HG02610 (cell line): ENCODE measurements around the gene AAK1.
"Not testable (repeated sequence)": the region's sequence is repeated elsewhere in the genome, so short reads cannot be mapped to it uniquely, and the experiment has no call there.

Experiments used
- ATAC-seq: cut with Tn5 transposase; IDR thresholded peaks from one replicate; pipeline ENCODE4 v1.9.1; 2021; ENCODE audit warnings: mild to moderate bottlenecking, moderate library complexity; ENCODE audit not compliant: unreplicated experiment

AAK1 gene

DNA sequence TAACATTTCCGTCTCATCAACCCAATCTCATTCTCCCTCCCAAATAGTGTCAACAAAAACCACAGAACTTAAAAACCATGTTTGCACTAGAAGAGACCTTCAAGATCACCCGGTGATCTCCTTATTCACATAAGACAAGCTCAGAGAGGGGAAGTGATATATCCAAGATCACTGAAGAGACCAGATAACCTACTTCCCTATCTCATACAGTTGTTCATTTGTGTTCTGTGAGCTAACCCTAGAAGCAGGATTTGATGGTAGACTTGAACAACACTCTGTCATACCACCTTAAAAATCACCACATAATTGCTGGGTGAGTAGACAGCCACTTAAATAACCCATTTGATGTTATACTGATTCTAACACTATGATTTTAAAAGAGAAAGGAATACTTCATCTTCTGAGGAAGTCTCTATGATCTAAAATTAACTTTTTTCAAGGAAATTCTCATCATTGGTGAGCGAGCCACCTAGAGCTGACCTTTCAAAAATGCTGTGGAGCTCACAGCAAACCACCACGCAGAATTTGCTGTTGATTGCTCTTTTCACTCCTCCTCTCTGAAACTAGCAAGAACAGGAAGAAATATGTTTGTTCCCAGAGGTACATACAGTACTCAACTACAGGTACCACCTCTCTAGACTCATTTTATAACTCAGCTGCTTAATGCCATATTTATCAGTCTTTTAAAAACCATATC, 15.1 kb downstream of the AAK1 start:
- ATAC-seq = peak; percentile 54

DNA sequence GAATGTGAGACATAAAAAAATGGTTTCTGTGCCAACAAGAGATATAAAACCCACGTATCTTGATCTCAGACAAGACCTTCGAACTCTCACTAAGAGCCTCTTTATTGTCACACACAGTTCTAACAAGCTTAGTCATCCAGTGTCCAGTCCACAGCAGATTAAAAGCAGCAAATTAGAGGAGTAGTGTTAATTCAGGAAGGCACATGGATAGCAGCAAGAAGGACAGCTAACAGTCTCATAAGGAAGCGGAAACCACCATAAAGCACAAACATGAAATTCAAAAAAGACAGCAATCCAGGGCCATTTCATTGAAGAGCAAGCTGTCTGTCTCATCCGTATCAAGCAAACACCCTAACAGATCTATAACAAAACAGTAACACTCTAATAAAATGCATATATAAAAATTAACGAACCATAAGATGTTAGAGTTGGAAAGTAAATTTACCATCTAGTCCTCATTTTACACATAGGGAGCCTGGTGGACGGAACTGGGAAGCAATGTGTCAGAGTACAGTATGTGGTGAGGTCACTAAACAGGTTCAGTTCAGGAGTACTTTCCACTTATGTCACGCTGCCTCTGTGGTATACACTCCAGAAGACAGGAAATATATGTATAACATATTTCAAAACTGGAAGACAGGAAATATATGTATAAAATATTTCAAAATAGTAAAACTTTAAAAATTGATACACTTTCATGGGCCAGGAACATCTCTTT, 18.3 kb downstream of the AAK1 start:
- no peak for ATAC-seq

DNA sequence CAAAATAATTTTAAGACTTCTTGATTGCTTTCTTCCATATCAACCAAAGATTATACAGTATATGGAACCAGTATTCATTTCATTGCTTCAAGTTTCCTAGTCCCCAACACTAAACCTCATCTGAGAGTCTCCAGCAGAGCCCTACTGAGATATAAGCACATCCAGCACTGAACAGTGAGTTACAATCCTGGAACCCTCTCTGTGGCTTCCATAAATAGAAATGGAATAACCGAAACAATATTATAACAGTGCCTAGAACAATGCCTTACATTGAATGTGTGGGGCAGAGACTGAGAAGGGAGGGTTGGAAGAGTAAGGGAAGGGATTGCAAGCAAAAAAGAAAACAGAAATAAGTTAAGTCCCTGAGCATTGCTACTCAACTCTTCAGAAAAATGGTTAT, 18.9 kb downstream of the AAK1 start:
- ATAC-seq = no peak

DNA sequence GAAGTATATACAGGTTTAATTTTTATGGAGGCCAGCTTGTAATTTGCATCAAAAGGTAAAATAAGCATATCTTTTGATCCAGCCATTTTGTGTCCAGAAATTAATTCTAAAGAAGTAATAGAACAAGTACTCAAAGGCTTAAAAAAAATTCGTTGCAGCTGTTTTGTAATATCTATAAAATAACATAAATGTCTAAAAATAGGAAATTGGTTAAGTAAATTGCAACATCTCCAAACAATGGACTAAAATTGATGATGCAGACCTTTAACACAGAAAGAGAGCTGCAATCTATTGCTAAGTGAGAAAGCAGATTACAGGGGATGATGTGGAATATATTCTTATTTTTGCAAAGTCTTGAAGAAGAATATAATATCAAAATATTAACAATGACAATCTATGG, 19.4 kb downstream of the AAK1 start:
- no peak for ATAC-seq

DNA sequence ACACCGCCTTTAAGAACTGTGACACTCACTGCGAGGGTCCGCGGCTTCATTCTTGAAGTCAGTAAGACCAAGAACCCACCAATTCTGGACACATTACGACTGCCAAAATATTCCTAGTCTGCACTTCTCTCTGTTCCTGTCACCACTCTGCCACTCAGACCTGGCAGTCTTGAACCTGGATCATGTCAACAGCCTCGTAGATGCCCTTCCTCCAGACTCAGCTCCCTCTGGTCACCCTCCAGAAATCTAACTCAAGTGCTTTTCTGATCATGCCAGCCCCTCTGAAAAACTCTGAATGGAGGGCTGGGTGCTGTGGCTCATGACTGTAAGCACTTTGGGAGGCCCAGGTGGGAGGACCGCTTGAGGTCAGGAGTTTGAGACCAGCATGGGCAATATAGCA, 20.3 kb downstream of the AAK1 start:
- no peak for ATAC-seq

DNA sequence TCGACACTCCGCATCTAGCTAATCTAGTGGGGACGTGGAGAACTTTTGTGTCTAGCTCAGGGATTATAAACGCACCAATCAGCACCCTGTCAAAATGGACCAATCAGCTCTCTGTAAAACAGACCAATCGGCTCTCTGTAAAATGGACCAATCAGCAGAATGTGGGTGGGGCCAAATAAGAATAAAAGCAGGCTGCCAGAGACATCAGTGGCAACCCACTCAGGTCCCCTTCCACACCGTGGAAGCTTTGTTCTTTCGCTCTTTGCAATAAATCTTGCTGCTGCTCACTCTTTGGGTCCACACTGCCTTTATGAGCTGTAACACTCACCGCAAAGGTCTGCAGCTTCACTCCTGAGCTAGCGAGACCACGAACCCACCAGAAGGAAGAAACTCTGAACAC, 20.7 kb downstream of the AAK1 start:
- ATAC-seq = not testable (repeated sequence)

DNA sequence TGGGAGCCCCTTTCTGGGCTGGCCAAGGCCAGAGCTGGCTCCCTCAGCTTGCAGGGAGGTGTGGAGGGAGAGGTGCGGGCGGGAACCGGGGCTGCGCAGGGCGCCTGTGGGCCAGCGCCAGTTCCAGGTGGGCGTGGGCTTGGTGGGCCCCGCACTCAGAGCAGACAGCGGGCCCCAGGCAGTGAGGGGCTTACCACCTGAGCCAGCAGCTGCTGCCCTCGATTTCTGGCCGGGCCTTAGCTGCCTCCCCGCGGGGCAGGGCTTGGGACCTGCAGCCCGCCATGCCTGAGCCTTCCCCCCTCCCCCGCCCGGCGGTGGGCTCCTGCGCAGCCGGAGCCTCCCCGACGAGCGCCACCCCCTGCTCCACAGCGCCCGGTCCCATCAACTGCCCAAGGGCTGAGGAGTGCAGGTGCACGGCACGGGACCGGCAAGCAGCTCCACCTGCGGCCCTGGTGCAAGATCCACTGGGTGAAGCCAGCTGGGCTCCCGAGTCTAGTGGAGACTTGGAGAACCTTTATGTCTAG, 21.5 kb downstream of the AAK1 start:
- ATAC-seq = not testable (repeated sequence)

DNA sequence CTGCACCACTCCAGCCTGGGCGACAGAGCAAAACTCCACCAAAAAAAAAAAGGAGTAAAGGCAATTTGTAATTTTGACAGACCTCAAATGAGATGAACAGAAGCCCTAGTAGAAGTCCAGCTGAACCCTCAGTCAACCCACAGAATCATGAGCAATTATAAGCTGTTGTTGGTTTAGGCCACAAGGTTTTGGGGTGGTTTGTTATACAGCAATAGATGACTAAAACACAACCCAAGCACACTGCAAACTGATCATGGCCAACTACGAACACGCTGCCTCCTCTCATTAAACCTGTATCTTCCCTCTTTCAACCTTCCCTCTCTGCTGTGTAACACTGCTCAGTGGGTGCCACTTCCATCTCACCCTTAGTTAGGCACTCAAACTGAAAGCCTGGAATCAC, 22.1 kb downstream of the AAK1 start:
- ATAC-seq = no peak

DNA sequence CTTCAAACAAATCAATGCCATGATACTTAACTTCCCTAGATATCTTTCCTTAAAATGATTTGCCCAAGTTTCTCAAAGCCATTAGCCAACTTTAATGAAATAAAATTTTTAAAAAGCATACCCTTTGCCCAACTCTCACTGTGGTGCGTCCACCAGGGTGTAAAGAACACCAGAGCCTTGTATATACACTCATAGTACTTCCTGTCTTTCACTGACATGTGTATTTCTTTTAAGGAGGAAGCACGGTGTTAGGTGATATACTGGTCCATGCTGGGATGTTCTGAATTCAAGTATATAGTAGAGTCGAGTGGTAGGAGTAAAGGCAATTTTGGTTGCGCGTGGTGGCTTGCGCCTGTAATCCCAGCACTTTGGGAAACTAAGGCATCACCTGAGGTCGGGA, 22.7 kb downstream of the AAK1 start:
- ATAC-seq = no peak

DNA sequence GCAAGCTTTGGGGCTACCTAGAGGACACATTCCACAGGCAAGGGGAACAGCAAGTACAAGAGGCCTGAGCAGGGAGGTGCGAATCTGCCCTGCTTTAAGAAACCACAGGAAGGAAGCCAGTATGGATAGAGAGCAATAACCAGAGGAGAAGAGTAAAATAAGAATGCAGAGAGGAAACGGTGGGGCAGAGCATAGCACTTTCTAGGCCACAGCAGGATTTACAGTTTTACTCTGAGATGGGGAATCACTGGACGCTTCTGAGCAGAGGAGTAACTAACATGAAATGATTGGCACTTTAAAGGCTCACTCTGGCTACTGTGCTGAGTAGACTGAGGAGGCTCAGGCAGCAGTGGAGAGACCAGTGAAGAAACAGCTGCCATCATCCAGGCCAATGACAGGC, 23.8 kb downstream of the AAK1 start:
- ATAC-seq = peak; percentile 60

DNA sequence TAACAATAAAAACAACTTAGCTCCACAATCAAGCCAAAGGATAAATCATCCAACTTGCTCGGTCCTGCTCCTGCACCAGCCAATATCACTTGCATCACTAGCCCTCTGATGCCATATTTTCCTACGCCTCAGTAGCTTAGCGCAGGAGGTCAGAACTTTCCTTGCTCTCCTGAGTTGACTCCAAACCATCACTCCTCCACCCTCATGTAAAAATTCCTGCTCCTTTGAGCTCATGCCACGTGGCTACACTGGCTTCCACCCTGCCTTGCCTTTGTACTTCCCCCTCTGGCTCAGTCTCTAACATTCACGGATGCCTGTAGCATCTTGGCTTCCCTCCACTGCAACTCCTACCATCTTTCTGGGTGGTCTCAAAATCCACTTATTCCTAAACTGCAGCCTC, 25.2 kb downstream of the AAK1 start:
- no peak for ATAC-seq

DNA sequence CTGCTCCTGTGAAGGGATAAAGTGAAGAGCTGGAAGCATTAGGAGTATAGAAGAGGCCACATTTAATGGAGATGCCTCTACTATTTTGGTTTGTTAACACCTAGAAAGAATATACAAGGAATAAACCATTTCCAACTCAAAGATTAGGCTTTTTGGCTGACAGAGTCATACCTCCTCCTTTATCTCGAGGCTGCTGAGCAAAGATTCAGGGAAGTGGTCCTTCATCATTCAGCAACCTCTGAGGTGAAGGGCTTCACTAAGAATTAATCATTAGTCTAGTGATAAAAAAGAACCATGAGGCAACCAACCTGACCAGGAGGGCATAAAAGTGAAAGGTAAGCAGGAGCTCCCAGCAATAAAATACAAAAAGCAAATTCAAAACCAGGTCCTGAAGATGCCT, 25.8 kb downstream of the AAK1 start:
- no peak for ATAC-seq

DNA sequence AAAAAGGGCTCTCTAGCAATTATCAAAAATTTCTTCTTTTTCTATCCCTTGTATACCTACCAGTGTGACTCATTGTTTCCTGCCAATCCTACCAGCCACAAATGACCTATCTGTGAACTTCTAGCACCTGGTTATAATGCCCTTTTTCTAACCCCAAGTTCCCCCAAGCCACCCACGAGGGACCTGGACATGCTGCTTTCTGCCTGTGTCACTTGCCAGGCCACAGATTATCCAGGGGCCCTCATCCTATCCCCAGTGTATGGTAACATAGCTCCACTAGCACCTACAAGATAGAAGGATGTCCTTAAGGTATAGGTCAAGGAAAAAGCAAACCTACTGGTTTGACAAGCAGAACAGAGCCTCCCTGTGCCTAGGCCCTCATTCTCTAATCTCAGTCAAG, 26.8 kb downstream of the AAK1 start:
- no peak for ATAC-seq

DNA sequence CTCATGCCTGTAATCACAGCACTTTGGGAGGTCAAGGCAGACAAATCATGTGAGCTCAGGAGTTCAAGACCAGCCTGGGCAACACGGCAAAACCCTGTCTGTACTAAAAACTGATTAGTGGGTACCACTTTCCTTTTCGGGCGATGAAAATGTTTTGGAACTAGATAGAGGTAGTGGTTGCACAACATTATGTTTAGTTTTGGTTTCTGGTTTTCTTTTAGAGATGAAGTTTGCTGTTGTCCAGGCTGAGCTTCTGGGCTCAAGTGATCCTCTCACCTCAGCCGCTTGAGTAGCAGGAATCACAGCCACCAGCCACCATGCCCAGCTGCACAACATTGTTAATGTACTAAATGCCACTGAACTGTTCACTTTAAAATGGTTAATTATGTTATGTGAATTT, 27.6 kb downstream of the AAK1 start:
- no peak for ATAC-seq

DNA sequence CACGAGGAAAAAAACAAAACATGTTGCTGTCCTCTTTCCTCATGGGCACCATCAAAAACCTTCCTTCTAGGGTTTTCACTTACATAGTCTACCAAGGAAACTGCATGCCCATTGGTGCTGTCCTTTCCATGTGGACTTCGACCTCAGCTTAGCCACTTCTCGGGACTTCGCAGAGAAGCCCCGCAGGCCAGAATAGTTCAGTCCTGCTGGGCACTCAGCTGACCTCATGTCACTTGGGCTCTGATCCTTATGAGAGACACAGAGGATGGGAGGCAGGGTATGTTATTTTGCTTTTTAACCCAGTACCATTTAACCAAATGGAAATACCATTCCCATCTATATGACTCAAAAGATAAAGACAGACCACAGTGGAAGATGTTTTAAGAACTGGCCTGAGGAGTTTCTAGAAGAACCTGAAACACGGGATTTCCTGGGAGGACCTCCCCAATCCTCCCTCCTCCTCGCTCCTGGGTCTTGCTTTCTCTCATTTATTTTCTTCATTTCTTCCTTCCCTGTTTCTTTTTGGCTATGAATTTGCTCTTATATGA, 28.4 kb downstream of the AAK1 start:
- no peak for ATAC-seq

DNA sequence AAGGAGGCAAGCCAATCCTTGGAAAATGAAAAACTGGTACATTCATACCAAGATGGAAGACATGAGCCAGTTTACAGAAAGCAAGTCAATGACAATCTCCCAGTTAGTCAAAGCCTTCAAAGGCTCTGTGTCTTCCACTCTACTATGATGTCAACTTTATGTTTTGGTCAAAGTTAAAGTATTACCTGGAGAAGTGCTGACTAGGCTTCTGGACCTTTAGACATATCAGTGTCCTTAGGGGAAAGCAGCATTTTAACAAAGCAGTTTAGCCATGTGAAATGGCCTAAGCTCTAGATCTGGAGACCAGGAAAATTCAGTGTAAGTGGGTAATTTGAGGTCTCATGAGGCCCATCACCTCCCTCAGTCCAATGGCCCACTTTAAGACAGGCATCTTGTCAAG, 30.8 kb downstream of the AAK1 start:
- no peak for ATAC-seq

DNA sequence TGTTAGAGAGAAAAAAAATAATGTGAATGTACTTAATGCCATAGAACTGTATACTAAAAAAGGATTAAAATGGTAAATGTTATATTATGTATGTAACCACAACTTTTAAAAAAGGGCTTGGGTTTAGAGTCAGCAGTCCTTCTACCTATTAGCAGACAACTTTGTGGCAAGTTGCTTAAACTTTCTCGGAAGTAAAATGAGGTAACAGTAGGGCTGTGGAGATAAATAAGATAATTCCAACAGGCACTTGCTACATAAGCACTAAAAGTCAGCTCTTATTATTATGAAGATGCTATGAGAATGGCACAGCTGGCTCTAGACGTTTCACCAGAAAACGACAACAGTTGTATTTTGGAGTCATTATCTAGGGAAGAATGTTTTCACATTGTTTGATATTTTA, 31.3 kb downstream of the AAK1 start:
- ATAC-seq = no peak

DNA sequence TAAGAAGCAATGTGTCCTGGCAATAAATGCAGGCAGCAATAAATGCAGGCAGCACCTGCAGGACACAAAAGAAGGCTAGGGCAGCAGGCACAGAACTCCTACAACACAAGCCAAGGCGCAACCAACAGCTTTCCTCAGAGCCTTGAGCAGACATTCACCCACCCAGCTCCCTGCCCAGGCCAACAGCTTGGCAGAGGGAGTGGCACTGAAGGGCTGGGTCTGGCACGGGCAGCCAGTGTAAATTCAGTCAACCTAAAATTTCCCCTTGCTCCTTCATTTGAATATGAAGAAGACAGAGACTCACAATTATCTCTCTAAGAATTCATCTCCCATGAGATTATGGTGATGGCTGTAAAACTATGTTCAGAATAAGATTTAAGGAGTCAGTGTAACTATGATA, 35.4 kb downstream of the AAK1 start:
- no peak for ATAC-seq

DNA sequence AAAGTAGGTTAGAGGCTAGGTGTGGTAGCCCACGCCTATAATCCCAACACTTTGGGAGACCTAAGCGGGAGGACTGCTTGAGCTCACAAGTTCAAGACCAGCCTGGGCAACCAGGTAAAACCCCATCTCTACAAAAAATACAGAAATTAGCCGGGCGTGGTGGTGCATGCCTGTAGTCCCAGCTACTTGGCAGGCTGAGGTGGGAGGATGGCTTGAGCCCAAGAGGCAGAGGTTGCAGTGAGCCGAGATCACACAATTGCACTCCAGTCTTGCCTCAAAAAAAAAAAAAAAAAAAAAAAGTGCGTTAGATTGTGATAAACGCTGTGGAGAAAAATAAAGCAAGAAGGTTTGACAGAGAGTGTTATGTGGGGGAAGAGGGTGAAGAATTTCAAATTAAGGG, 36.8 kb downstream of the AAK1 start:
- ATAC-seq = not testable (repeated sequence)

DNA sequence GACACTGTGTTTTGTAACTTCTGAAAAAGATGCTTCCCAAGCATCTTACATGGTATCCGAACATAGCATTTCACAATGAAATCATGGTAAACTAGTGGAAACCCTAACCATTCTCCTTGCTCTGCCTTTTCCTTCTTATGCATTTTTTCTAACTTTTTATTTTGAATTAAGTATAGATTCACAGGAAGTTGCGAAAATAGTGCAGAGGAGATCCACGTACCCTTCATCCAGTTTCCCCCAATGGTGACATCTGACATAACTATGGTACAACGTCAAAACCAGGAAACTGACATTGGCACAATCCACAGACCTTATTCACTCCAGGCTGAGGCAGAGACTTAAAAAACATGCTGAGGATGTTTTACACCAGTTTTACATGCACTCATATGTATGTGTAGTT, 38.3 kb downstream of the AAK1 start:
- ATAC-seq = no peak

DNA sequence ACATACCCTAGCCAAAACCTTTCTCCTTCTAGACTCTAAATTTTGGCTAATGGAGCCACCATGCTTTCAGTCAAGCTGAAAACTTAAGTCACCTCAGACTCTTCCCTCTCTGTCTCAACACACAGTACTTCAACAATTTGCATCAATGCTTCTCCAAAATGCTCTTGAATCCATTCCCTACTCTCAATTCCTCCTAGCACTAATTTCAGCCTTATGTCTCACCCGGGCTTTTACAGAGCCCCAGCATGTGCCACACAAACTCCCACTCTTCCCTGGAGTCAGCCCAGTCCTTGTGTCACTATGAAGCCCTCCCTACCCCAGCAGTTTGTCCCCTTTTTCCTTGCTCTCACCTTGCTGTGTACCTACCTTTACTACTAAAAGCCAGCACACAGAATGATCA, 38.7 kb downstream of the AAK1 start:
- ATAC-seq = no peak

DNA sequence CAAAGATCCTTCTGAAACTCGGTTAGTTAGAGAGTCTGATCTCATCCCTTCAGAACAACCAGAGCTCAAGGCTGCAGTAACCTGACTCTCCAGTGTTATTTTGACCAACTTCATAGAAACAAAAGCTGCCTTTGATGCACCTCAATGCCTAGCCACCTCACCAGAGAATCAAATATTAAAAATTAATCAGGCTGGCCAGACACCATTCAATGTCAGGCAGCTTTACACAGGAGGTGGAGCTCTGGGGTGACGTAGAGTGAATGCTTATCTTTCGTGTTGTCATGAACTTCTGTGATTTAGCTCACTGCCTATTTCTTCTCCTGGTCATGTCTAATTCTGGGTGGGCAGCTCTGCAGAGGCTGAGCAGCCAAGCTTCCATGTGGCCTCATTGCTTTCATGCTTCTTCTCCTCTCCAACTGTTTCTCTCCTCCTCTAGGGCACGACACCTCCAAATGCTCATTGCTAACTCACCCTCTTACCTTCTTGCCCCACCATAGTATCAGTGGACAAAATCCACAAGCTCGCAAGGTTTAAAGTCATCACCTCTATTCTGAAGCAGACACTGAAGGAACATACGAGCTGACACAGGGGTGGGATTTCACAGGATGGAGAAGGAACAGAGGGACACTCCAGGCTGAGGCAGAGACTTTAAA, 39.4 kb downstream of the AAK1 start:
- no peak for ATAC-seq
